Measurements from ENCODE around the gene CLEC4G. TPM values are rescaled to one million over a fixed set of nuclear protein-coding genes. Genes with fewer than 3 reads are reported as not detected.
A peak's percentile ranks its signal among the peaks of the same experiment; 100 is the strongest.

CLEC4G gene
- total and polyA plus RNA-seq, 7 experiments from 2014 or later, result 1.2 TPM; not detected in 6

DNA sequence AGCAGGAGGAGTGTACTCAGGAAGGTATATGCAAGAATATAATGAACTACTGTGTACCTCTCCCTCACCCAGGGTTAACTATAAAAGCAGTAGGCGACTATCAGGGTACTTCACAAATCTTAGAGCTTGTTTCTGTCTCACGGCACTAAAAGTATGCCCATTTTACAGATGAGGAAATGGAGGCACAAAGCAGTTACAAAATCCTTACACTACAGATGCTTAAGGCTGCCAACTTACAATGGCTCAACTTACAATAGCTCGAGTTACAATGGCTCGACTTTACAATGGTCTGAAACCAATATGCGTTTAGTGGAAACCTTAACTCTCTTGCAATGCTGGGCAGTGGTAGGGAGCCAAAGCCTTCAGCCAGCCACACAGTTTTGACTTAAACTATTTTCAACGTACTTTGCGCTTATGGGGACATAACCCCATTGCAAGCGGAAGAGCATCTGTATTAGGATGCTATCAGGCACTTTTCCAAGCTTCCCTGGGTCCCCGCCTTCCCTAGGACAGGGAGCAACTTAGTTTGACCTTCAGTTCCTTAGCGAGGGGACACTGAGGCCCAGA is 34.1 kb downstream of the CLEC4G start:
- no peak overlapping the region for H3K4me3 Mint-ChIP-seq
- H3K27me3 Mint-ChIP-seq, result peaks cover 0 to 27% (median 0%) of the 10 kb centered on the region in 5 donors
- DNase-seq, result no peak
- peaks cover 0 to 2% (median 0%) of the 10 kb centered on the region in 11 donors for H3K9me3 Mint-ChIP-seq
- no peaks in the 10 kb centered on the region for H3K9me3 ChIP-seq (ENCODE audit: control insufficient read depth in 2 of 3, low read length in 3 of 3)
- ChIA-PET CTCF (interaction anchor here (0.7 to 3.5 kb wide), 2 partner anchors 17 to 107 kb away, joined by 3 to 11 read pairs; partner anchors contain the start of gene TRAPPC5), POLR2A (interaction anchor here (0.5 to 2.4 kb wide), 3 partner anchors 12 to 45 kb away, joined by 3 to 9 read pairs (median 5); partner anchors contain the start of gene TRAPPC5)
- H3K4me1 ChIP-seq (ENCODE audit: control insufficient read depth in 2 of 2, insufficient read depth in 2 of 2, low read length in 2 of 2), result peaks cover 0 to 8% of the 10 kb centered on the region in 2 donors
- no peaks in the 10 kb centered on the region for H3K27me3 ChIP-seq (ENCODE audit: control insufficient read depth in 2 of 2, insufficient read depth in 2 of 2, low read length in 2 of 2)
- H3K27ac Mint-ChIP-seq, result no peak overlapping the region
- no peak overlapping the region for H3K27ac ChIP-seq (ENCODE audit: low read depth, low read length)
- no peaks in the 10 kb centered on the region for H3K36me3 Mint-ChIP-seq
- no peaks in the 10 kb centered on the region for H3K36me3 ChIP-seq (ENCODE audit: control insufficient read depth in 2 of 3, insufficient read depth in 3 of 3, low read length in 3 of 3)
- peaks cover 2 to 28% (median 12%) of the 10 kb centered on the region in 7 donors for H3K4me1 Mint-ChIP-seq
- H3K4me3 ChIP-seq (ENCODE audit: low read length), result no peak overlapping the region
- ATAC-seq, result no peak
- intact Hi-C loops (cut with micrococcal nuclease), result no loop called here

DNA sequence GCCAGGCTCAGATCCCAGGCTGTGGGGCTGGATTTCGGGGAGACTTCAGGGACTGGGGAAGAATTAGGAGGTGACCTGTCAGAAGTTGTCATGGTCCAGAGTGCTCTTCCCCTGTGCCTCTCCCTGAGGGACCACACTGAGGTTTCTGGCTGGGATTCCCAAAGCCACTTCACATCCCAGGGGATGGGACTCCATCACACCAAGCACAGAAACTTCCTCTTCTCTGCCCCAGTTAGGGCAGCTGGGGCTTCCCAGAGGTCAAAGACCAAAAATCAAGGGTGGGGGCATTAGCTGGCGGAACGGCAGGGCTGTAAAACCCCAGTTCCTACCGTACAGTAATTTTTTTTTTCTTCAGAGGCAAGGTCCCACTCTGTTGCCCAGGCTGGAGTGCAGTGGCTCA is 37.4 kb downstream of the CLEC4G start:
- peak overlapping the region in 2 of 9 donors; percentile 23 to 37 for H3K27ac Mint-ChIP-seq
- intact Hi-C loops (cut with micrococcal nuclease), result no loop called here
- Histone ChIP-seq H3K9me3 (ENCODE audit: control insufficient read depth in 2 of 3, low read length in 3 of 3) (no peaks in the 10 kb centered on the region), H3K36me3 (ENCODE audit: control insufficient read depth in 2 of 3, insufficient read depth in 3 of 3, low read length in 3 of 3) (no peaks in the 10 kb centered on the region), H3K4me1 (ENCODE audit: control insufficient read depth in 2 of 2, insufficient read depth in 2 of 2, low read length in 2 of 2) (peaks cover 0 to 18% of the 10 kb centered on the region in 2 donors), H3K27me3 (ENCODE audit: control insufficient read depth in 2 of 2, insufficient read depth in 2 of 2, low read length in 2 of 2) (no peaks in the 10 kb centered on the region), H3K4me3 (ENCODE audit: low read length) (no peak overlapping the region), H3K27ac (ENCODE audit: low read depth, low read length) (no peak overlapping the region)
- no peak for ATAC-seq
- no peaks in the 10 kb centered on the region for H3K36me3 Mint-ChIP-seq
- peaks cover 0 to 21% (median 0%) of the 10 kb centered on the region in 5 donors for H3K27me3 Mint-ChIP-seq
- peaks cover 0 to 14% (median 3%) of the 10 kb centered on the region in 7 donors for H3K4me1 Mint-ChIP-seq
- no peak for DNase-seq
- CTCF ChIA-PET, result no interaction called here
- POLR2A ChIA-PET, result no interaction called here
- peaks cover 0 to 2% (median 0%) of the 10 kb centered on the region in 11 donors for H3K9me3 Mint-ChIP-seq
- no peak overlapping the region for H3K4me3 Mint-ChIP-seq

- Histone ChIP-seq H3K9me3 (ENCODE audit: control insufficient read depth in 2 of 3, low read length in 3 of 3) (no peaks in the 10 kb centered on the region), H3K27me3 (ENCODE audit: control insufficient read depth in 2 of 2, insufficient read depth in 2 of 2, low read length in 2 of 2) (no peaks in the 10 kb centered on the region), H3K4me1 (ENCODE audit: control insufficient read depth in 2 of 2, insufficient read depth in 2 of 2, low read length in 2 of 2) (peaks cover 0 to 18% of the 10 kb centered on the region in 2 donors), H3K27ac (ENCODE audit: low read depth, low read length) (no peak overlapping the region), H3K36me3 (ENCODE audit: control insufficient read depth in 2 of 3, insufficient read depth in 3 of 3, low read length in 3 of 3) (no peaks in the 10 kb centered on the region), H3K4me3 (ENCODE audit: low read length) (no peak overlapping the region)
- no peak for DNase-seq
- ChIA-PET CTCF (no interaction called here), POLR2A (no interaction called here)
- peak; percentile 57 for ATAC-seq
- intact Hi-C loops (cut with micrococcal nuclease), result no loop called here
- H3K27me3 Mint-ChIP-seq, result peaks cover 0 to 5% (median 0%) of the 10 kb centered on the region in 5 donors
- H3K4me1 Mint-ChIP-seq, result peaks cover 0 to 5% (median 0%) of the 10 kb centered on the region in 7 donors
- H3K9me3 Mint-ChIP-seq, result peaks cover 0 to 2% (median 0%) of the 10 kb centered on the region in 11 donors
- H3K4me3 Mint-ChIP-seq, result no peak overlapping the region
- no peaks in the 10 kb centered on the region for H3K36me3 Mint-ChIP-seq
- no peak overlapping the region for H3K27ac Mint-ChIP-seq
Measured at GRCh38 chr19:7692417-7693088, 39.4 kb downstream of the CLEC4G start.

DNA sequence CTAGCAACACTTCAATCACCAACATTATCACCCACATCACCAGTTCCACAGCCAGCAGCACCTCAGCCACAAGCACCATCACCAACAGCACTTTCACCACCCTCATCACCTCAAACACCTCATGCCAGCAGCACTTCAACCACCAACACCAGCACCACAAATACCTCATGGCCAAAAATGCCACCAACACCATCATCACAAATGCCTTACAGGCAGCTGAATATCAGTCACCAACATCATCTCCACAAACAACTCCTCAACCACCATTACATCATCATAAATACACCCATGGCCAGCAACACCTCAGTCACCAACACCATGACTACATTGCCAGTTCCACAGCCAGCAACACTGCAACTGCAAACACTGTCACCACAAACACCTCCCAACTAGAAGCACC is 40.4 kb downstream of the CLEC4G start:
- H3K4me3 Mint-ChIP-seq, result no peak overlapping the region
- CTCF ChIA-PET, result interaction anchor here (0.7 kb wide), 1 partner anchor 13 kb away, joined by 4 read pairs; no protein-coding TSS in a partner anchor
- no peaks in the 10 kb centered on the region for H3K36me3 Mint-ChIP-seq
- peaks cover 0 to 7% (median 0%) of the 10 kb centered on the region in 7 donors for H3K4me1 Mint-ChIP-seq
- H3K27me3 Mint-ChIP-seq, result peaks cover 0 to 3% (median 0%) of the 10 kb centered on the region in 5 donors
- Histone ChIP-seq H3K4me3 (ENCODE audit: low read length) (no peak overlapping the region), H3K36me3 (ENCODE audit: control insufficient read depth in 2 of 3, insufficient read depth in 3 of 3, low read length in 3 of 3) (no peaks in the 10 kb centered on the region), H3K4me1 (ENCODE audit: control insufficient read depth in 2 of 2, insufficient read depth in 2 of 2, low read length in 2 of 2) (peaks cover 0 to 18% of the 10 kb centered on the region in 2 donors), H3K27me3 (ENCODE audit: control insufficient read depth in 2 of 2, insufficient read depth in 2 of 2, low read length in 2 of 2) (no peaks in the 10 kb centered on the region), H3K27ac (ENCODE audit: low read depth, low read length) (no peak overlapping the region), H3K9me3 (ENCODE audit: control insufficient read depth in 2 of 3, low read length in 3 of 3) (no peaks in the 10 kb centered on the region)
- intact Hi-C loops (cut with micrococcal nuclease), result no loop called here
- POLR2A ChIA-PET, result no interaction called here
- peak; percentile 35 for ATAC-seq
- H3K9me3 Mint-ChIP-seq, result peaks cover 0 to under 1% (median 0%) of the 10 kb centered on the region in 11 donors
- no peak overlapping the region for H3K27ac Mint-ChIP-seq
- no peak for DNase-seq

- CTCF ChIA-PET, result interaction anchor here (0.7 kb wide), 1 partner anchor 12 kb away, joined by 4 read pairs; no protein-coding TSS in a partner anchor
- Histone ChIP-seq H3K27ac (ENCODE audit: low read depth, low read length) (no peak overlapping the region), H3K27me3 (ENCODE audit: control insufficient read depth in 2 of 2, insufficient read depth in 2 of 2, low read length in 2 of 2) (no peaks in the 10 kb centered on the region), H3K36me3 (ENCODE audit: control insufficient read depth in 2 of 3, insufficient read depth in 3 of 3, low read length in 3 of 3) (peaks cover 0 to 2% (median 0%) of the 10 kb centered on the region in 3 experiments), H3K4me3 (ENCODE audit: low read length) (no peak overlapping the region), H3K4me1 (ENCODE audit: control insufficient read depth in 2 of 2, insufficient read depth in 2 of 2, low read length in 2 of 2) (peaks cover 0 to 18% of the 10 kb centered on the region in 2 donors), H3K9me3 (ENCODE audit: control insufficient read depth in 2 of 3, low read length in 3 of 3) (no peaks in the 10 kb centered on the region)
- Mint-ChIP-seq H3K36me3 (no peaks in the 10 kb centered on the region), H3K27me3 (peaks cover 0 to 2% (median 0%) of the 10 kb centered on the region in 5 donors), H3K27ac (no peak overlapping the region), H3K4me1 (peaks cover 0 to 11% (median 0%) of the 10 kb centered on the region in 7 donors), H3K4me3 (no peak overlapping the region), H3K9me3 (no peaks in the 10 kb centered on the region)
- POLR2A ChIA-PET, result no interaction called here
- DNase-seq (no peak), ATAC-seq (peak; percentile 30)
- intact Hi-C loops (cut with micrococcal nuclease), result no loop called here
Measured at GRCh38 chr19:7690779-7691258, 41.1 kb downstream of the CLEC4G start.

DNA sequence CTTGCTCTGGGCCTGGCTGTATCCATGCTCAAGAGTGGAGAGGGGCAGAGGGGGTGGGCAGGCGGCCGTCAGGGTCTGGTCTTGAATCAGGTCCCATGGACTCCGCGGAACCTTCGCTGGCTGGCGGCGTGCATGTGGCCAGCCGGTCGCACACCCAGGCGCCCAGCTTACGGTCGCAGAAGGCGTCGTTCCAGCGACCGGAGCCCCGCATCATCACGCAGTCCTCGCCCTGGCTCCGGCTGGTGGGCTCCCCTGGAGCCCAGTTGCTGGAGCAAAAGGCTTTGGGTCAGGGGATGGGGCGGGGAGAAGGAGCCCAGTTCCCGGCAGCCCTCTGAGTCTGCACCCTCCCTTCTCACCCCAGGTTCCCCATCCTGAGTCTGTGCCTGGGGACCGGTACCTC is 42.7 kb downstream of the CLEC4G start:
- ChIA-PET POLR2A (no interaction called here), CTCF (no interaction called here)
- peaks cover 0 to 17% of the 10 kb centered on the region in 2 donors for H3K4me1 ChIP-seq (ENCODE audit: control insufficient read depth in 2 of 2, insufficient read depth in 2 of 2, low read length in 2 of 2)
- no peak overlapping the region for H3K4me3 ChIP-seq (ENCODE audit: low read length)
- H3K9me3 ChIP-seq (ENCODE audit: control insufficient read depth in 2 of 3, low read length in 3 of 3), result no peaks in the 10 kb centered on the region
- H3K4me1 Mint-ChIP-seq, result peaks cover 0 to 18% (median 5%) of the 10 kb centered on the region in 7 donors
- no peaks in the 10 kb centered on the region for H3K27me3 Mint-ChIP-seq
- no peaks in the 10 kb centered on the region for H3K27me3 ChIP-seq (ENCODE audit: control insufficient read depth in 2 of 2, insufficient read depth in 2 of 2, low read length in 2 of 2)
- no peak overlapping the region for H3K27ac Mint-ChIP-seq
- intact Hi-C loops (cut with micrococcal nuclease), result no loop called here
- H3K36me3 Mint-ChIP-seq, result peaks cover 0 to 5% (median 0%) of the 10 kb centered on the region in 5 donors
- no peak for ATAC-seq
- H3K36me3 ChIP-seq (ENCODE audit: control insufficient read depth in 2 of 3, insufficient read depth in 3 of 3, low read length in 3 of 3), result peaks cover 0 to 14% (median 0%) of the 10 kb centered on the region in 3 experiments
- no peak overlapping the region for H3K27ac ChIP-seq (ENCODE audit: low read depth, low read length)
- no peaks in the 10 kb centered on the region for H3K9me3 Mint-ChIP-seq
- DNase-seq, result no peak
- H3K4me3 Mint-ChIP-seq, result peak overlapping the region in 1 of 10 donors; percentile 8

All from naive thymus-derived CD4-positive, alpha-beta T cell (primary cell).